GM18907 (cell line): Measurements from ENCODE around the gene TPBGL.

Experiments
- ATAC-seq: cut with Tn5 transposase; IDR thresholded peaks from one replicate; pipeline ENCODE4 v1.9.1; 2021; ENCODE audit warnings: mild to moderate bottlenecking, moderate library complexity; ENCODE audit not compliant: unreplicated experiment

Gene TPBGL

GRCh38 chr11:75245356-75246005 is 4.9 kb downstream of the TPBGL start:
- ATAC-seq = no peak

GRCh38 chr11:75246006-75246670 is 5.6 kb downstream of the TPBGL start:
- no peak for ATAC-seq

GRCh38 chr11:75246671-75247350 is 6.2 kb downstream of the TPBGL start:
- ATAC-seq = no peak

- no peak for ATAC-seq
Measured at GRCh38 chr11:75248924-75249256, 8.3 kb downstream of the TPBGL start.

GRCh38 chr11:75249704-75250103 is 9.1 kb downstream of the TPBGL start:
- no peak for ATAC-seq

GRCh38 chr11:75254326-75254725 is 13.8 kb downstream of the TPBGL start:
- no peak for ATAC-seq

GRCh38 chr11:75260396-75261170 is 20.0 kb downstream of the TPBGL start:
- no peak for ATAC-seq

GRCh38 chr11:75261902-75262361 is 21.4 kb downstream of the TPBGL start:
- ATAC-seq = no peak

- ATAC-seq = no peak
Measured at GRCh38 chr11:75262436-75262835, 21.9 kb downstream of the TPBGL start.

- no peak for ATAC-seq
Measured at GRCh38 chr11:75262961-75263852, 22.6 kb downstream of the TPBGL start.

GRCh38 chr11:75263944-75264349 is 23.4 kb downstream of the TPBGL start:
- no peak for ATAC-seq

GRCh38 chr11:75264356-75264755 is 23.8 kb downstream of the TPBGL start:
- no peak for ATAC-seq

GRCh38 chr11:75264971-75265370 is 24.4 kb downstream of the TPBGL start:
- no peak for ATAC-seq

- ATAC-seq = no peak
Measured at GRCh38 chr11:75265851-75266531, 25.4 kb downstream of the TPBGL start.

- no peak for ATAC-seq
Measured at GRCh38 chr11:75267171-75267970, 26.8 kb downstream of the TPBGL start.

GRCh38 chr11:75268626-75269366 is 28.2 kb downstream of the TPBGL start:
- ATAC-seq = no peak

- ATAC-seq = no peak
Measured at GRCh38 chr11:75269367-75269660, 28.7 kb downstream of the TPBGL start.

- no peak for ATAC-seq
Measured at GRCh38 chr11:75269896-75270295, 29.3 kb downstream of the TPBGL start.
